Naive thymus-derived CD4-positive, alpha-beta T cell (primary cell): ENCODE measurements around the gene MSH5. TPM values are rescaled to one million over a fixed set of nuclear protein-coding genes. Genes with fewer than 3 reads are reported as not detected.

Experiments used
- ATAC-seq: fragments of 150-1000 bp; cut with Tn5 transposase; 2 replicates; pipeline ENCODE4 v1.10.0; 2021; ENCODE audit warnings: mild to moderate bottlenecking, moderate library complexity
- CTCF ChIA-PET: fragments of 350-600 bp; sonication (Branson Sonifier 250); formaldehyde crosslinking; loops from one replicate; lab custom pipeline; 2021; ENCODE audit warnings: antibody characterized with exemption; lab: Charles Lee
- POLR2A ChIA-PET: fragments of 350-600 bp; sonication (Branson Sonifier 250); formaldehyde crosslinking; loops from one replicate; lab custom pipeline; 2021; ENCODE audit warnings: antibody characterized with exemption, inconsistent platforms; lab: Charles Lee
- DNase-seq, 9 donors: peaks; one replicate each; pipeline versions ENCODE4 v3.0.0 to v3.0.0-alpha.2; 2020 to 2022; ENCODE audit warnings: mixed read lengths in 1 of 9
- H3K27ac ChIP-seq: one replicate; pipeline ENCODE4 v1.7.0; 2013; ENCODE audit warnings: mild to moderate bottlenecking, low read depth, low read length, moderate library complexity
- H3K27me3 ChIP-seq, 2 donors: one replicate each; pipeline ENCODE4 v1.7.0; 2013; ENCODE audit warnings: low read length in 2 of 2, mild to moderate bottlenecking in 2 of 2, moderate library complexity in 2 of 2; ENCODE audit not compliant: control insufficient read depth in 2 of 2, insufficient read depth in 2 of 2
- H3K36me3 ChIP-seq, 3 experiments: 1 replicate in 2 of 3; 2 replicates in 1 of 3; pipeline ENCODE4 v1.7.0; 2013; ENCODE audit warnings: low read length in 3 of 3, mild to moderate bottlenecking in 3 of 3, moderate library complexity in 1 of 3; ENCODE audit not compliant: insufficient read depth in 3 of 3, control insufficient read depth in 2 of 3
- H3K4me1 ChIP-seq, 2 donors: one replicate each; pipeline ENCODE4 v1.7.0; 2013; ENCODE audit warnings: low read length in 2 of 2, mild to moderate bottlenecking in 2 of 2, moderate library complexity in 1 of 2; ENCODE audit not compliant: control insufficient read depth in 2 of 2, insufficient read depth in 2 of 2
- H3K4me3 ChIP-seq: 2 replicates; pipeline ENCODE4 v1.7.0; 2013; ENCODE audit warnings: mild to moderate bottlenecking, low read length
- H3K9me3 ChIP-seq, 3 experiments: 1 replicate in 2 of 3; 2 replicates in 1 of 3; pipeline ENCODE4 v1.7.0; 2013; ENCODE audit warnings: low read length in 3 of 3; ENCODE audit not compliant: control insufficient read depth in 2 of 3
- H3K27ac Mint-ChIP-seq, 9 donors: one replicate each; pipeline ENCODE4 v1.8.0; 2020 to 2022; ENCODE audit warnings: mixed read lengths in 9 of 9, mild to moderate bottlenecking in 8 of 9, moderate library complexity in 5 of 9, inconsistent platforms in 2 of 9
- H3K27me3 Mint-ChIP-seq, 5 donors: one replicate each; pipeline ENCODE4 v1.8.0; 2021 to 2022; ENCODE audit warnings: mixed read lengths in 5 of 5, mild to moderate bottlenecking in 1 of 5
- H3K36me3 Mint-ChIP-seq, 5 donors: one replicate each; pipeline ENCODE4 v1.8.0; 2020 to 2022; ENCODE audit warnings: mixed read lengths in 5 of 5, mild to moderate bottlenecking in 3 of 5, inconsistent platforms in 1 of 5
- H3K4me1 Mint-ChIP-seq, 7 donors: one replicate each; pipeline ENCODE4 v1.8.0; 2020 to 2022; ENCODE audit warnings: mixed read lengths in 7 of 7, mild to moderate bottlenecking in 3 of 7, inconsistent platforms in 1 of 7
- H3K4me3 Mint-ChIP-seq, 10 donors: one replicate each; pipeline ENCODE4 v1.8.0; 2020 to 2022; ENCODE audit warnings: mild to moderate bottlenecking in 10 of 10, mixed read lengths in 10 of 10, moderate library complexity in 6 of 10, inconsistent platforms in 2 of 10
- H3K9me3 Mint-ChIP-seq, 11 donors: one replicate each; pipeline ENCODE4 v1.8.0; 2020 to 2022; ENCODE audit warnings: mixed read lengths in 11 of 11, mild to moderate bottlenecking in 4 of 11, inconsistent platforms in 1 of 11, moderate library complexity in 1 of 11
- intact Hi-C, 2 donors: fragments of 100-400 bp; cut with micrococcal nuclease; formaldehyde crosslinking; loops; one replicate each; pipeline ENCODE4 v1.15.1; 2023
- polyA plus RNA-seq, 2 donors: library from polyadenylated mRNA; unstranded; fragments of 300-500 nt; fragmentation: Illumina TruSeq; gene quantifications; one replicate each; pipeline ENCODE4 v1.2.3, GENCODE V29; 2021
- total RNA-seq, 6 experiments: library from RNA in 5 of 6; stranded (reverse) in 5 of 6; gene quantifications; 1 replicate in 5 of 6; 2 replicates in 1 of 6; pipeline ENCODE4 v1.2.3 and lab custom pipeline; 2021 to 2026

Gene MSH5
- total and polyA plus RNA-seq, 7 experiments from 2014 or later = 0.51 to 52.2 (median 11.0) TPM

DNA sequence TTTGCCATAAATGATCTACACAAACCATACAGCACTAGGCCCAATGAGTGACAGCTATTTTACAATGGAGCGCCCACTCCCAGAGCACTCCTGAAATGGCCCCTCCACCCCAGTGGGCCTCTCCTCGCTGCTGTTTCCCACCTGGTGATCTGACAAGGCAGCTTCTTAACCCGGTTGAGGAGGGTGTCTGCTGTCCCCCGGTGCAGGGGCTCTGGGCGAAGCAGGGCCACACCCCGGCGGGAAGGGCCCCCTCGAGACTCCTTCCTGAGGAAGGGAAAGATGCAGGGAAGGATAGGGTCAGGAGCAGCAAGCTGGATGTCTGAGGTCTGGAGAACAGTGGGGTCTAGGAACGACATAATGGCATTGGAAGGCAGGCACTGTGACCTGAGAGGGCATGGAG is 46.9 kb upstream of the MSH5 start:
- Mint-ChIP-seq H3K4me3 (no peak overlapping the region), H3K27ac (peak overlapping the region in 1 of 9 donors; percentile 48), H3K27me3 (no peaks in the 10 kb centered on the region), H3K4me1 (peaks cover 5 to 13% (median 10%) of the 10 kb centered on the region in 7 donors), H3K36me3 (peaks cover 3 to 30% (median 10%) of the 10 kb centered on the region in 5 donors), H3K9me3 (no peaks in the 10 kb centered on the region)
- Histone ChIP-seq H3K9me3 (no peaks in the 10 kb centered on the region), H3K27me3 (no peaks in the 10 kb centered on the region), H3K27ac (no peak overlapping the region), H3K4me1 (no peaks in the 10 kb centered on the region), H3K4me3 (no peak overlapping the region), H3K36me3 (peaks cover 11 to 86% (median 17%) of the 10 kb centered on the region in 3 experiments)
- intact Hi-C loops = no loop called here
- DNase-seq (no peak), ATAC-seq (no peak)
- ChIA-PET POLR2A (interaction anchor here (1.4 to 2.2 kb wide), 2 partner anchors 10 to 40 kb away, joined by 3 to 13 read pairs; partner anchors contain the start of gene ABHD16A), CTCF (no interaction called here)

GRCh38 chr6:31693535-31693934 is 46.3 kb upstream of the MSH5 start:
- Mint-ChIP-seq H3K4me1 (peaks cover 9 to 17% (median 12%) of the 10 kb centered on the region in 7 donors), H3K36me3 (peaks cover 3 to 30% (median 12%) of the 10 kb centered on the region in 5 donors), H3K4me3 (no peak overlapping the region), H3K9me3 (no peaks in the 10 kb centered on the region), H3K27ac (peak overlapping the region in 1 of 9 donors; percentile 14), H3K27me3 (no peaks in the 10 kb centered on the region)
- H3K27ac ChIP-seq = no peak overlapping the region
- ChIA-PET POLR2A (interaction anchor here (0.6 to 2.2 kb wide), 2 partner anchors 10 to 128 kb away, joined by 3 to 13 read pairs; partner anchors contain the start of gene ABHD16A), CTCF (no interaction called here)
- ATAC-seq = no peak
- DNase-seq = no peak
- peaks cover 10 to 79% (median 11%) of the 10 kb centered on the region in 3 experiments for H3K36me3 ChIP-seq
- H3K4me1 ChIP-seq = no peaks in the 10 kb centered on the region
- H3K9me3 ChIP-seq = no peaks in the 10 kb centered on the region
- intact Hi-C loops = no loop called here
- no peaks in the 10 kb centered on the region for H3K27me3 ChIP-seq
- no peak overlapping the region for H3K4me3 ChIP-seq

DNA sequence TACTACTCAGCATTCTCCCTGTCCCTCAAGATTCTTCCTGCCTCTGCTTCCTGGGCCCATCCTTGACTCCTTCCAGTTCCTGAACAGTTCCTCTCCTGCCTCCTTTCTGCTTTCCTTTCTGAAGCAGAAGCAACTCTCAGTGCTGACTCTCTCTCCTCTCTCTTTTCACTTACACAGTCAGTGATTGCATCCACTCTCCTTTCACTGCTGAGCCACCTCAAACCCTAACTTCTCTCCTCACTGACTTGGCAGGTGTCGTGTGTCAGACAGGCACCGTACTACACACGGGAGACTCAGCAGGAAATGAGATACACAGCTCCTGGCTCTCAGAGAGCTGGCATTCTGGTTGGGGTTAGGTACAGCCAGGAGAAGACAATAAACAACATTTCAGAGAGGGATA is 42.2 kb upstream of the MSH5 start:
- POLR2A ChIA-PET = no interaction called here
- Histone ChIP-seq H3K4me1 (peaks cover 21% of the 10 kb centered on the region in 2 donors), H3K4me3 (no peak overlapping the region), H3K36me3 (peaks cover 10 to 59% (median 11%) of the 10 kb centered on the region in 3 experiments), H3K27ac (no peak overlapping the region), H3K9me3 (no peaks in the 10 kb centered on the region), H3K27me3 (no peaks in the 10 kb centered on the region)
- H3K4me3 Mint-ChIP-seq = peak overlapping the region in 3 of 10 donors; percentile 4 to 40 (median 8)
- peak overlapping the region; percentile 9 to 74 (median 41) for H3K27ac Mint-ChIP-seq
- peaks cover 3 to 23% (median 11%) of the 10 kb centered on the region in 5 donors for H3K36me3 Mint-ChIP-seq
- CTCF ChIA-PET = interaction anchor here (1.0 kb wide), 1 partner anchor 146 kb away, joined by 3 read pairs; no protein-coding TSS in a partner anchor
- ATAC-seq (no peak), DNase-seq (no peak)
- H3K4me1 Mint-ChIP-seq = peaks cover 26 to 42% (median 31%) of the 10 kb centered on the region in 7 donors
- intact Hi-C loops = no loop called here
- no peaks in the 10 kb centered on the region for H3K9me3 Mint-ChIP-seq
- H3K27me3 Mint-ChIP-seq = no peaks in the 10 kb centered on the region

DNA sequence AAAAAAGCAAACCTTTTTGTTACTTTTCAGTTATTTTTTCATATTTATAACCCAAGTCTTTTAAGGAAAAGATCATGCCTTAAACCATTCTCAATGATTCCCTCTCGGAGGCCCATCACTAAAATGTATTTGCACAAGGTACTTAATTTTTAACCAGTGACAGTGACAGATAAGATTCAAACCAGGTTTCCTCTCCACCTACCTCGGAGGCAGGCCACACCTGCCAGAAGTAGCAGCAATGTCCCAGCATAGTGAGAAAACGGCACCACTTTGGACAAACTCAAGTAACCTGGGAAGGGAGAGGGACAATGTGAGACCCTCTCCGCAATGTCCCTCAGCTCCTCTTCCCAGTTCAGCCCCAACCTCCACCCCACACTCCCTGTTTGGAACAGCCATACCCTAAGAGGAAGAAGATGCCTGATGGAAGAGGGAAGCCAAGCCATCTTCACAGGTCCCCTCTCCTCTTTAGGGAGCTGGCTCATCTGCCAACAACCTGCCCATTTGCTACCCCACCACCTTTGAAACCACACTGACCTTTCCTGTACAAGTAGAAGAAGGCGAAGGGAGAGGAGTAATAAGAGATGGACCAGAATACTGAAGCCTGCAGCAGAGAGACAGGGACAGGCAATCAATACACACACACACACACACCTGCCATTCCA is 38.9 kb upstream of the MSH5 start:
- peak overlapping the region in 8 of 9 donors; percentile 10 to 97 (median 74) for H3K27ac Mint-ChIP-seq
- Histone ChIP-seq H3K27ac (peak overlapping the region; percentile 14), H3K4me1 (peaks cover 21 to 28% of the 10 kb centered on the region in 2 donors), H3K27me3 (no peaks in the 10 kb centered on the region), H3K36me3 (peaks cover 3 to 37% (median 7%) of the 10 kb centered on the region in 3 experiments), H3K9me3 (no peaks in the 10 kb centered on the region), H3K4me3 (no peak overlapping the region)
- ChIA-PET CTCF (no interaction called here), POLR2A (interaction anchor here (0.7 to 1.7 kb wide), 2 partner anchors 20 to 118 kb away, joined by 3 to 4 read pairs; partner anchors contain the start of gene LY6G5C)
- H3K4me3 Mint-ChIP-seq = peak overlapping the region; percentile 48 to 100 (median 97)
- no peaks in the 10 kb centered on the region for H3K27me3 Mint-ChIP-seq
- H3K36me3 Mint-ChIP-seq = peaks cover 3 to 16% (median 11%) of the 10 kb centered on the region in 5 donors
- intact Hi-C loops = loop anchor here in 1 of 2 donors (10.0 kb wide), 1 partner anchor 156 kb away; the partner anchor contains the start of genes ATP6V1G2, DDX39B and NFKBIL1
- H3K9me3 Mint-ChIP-seq = no peaks in the 10 kb centered on the region
- ATAC-seq (no peak), DNase-seq (no peak)
- peaks cover 27 to 50% (median 37%) of the 10 kb centered on the region in 7 donors for H3K4me1 Mint-ChIP-seq

GRCh38 chr6:31701666-31702404 is 38.0 kb upstream of the MSH5 start:
- ATAC-seq = no peak
- H3K36me3 Mint-ChIP-seq = peaks cover 3 to 16% (median 11%) of the 10 kb centered on the region in 5 donors

DNA sequence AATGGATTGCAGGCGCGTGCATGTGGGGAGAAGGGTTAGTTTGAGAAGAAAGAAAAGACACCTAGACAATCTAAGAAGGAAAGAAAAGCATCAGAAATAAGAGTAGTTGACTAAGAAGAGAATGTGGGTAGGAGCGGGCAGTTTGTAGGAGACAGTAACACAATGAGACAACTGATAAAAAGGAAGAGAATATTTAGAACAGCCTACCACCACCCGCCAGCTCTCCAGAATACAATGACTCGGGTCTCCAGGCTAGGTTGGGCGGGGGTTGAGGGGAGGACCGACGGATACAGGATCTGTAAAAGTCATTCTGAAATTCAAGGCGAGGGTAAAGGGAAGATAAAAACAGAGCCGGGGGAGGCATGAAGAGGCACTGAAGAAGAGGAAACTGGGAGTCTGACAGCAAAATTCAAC is 37.4 kb upstream of the MSH5 start:
- CTCF ChIA-PET = interaction anchor here (1.4 kb wide), 1 partner anchor 10 kb away, joined by 5 read pairs; no protein-coding TSS in a partner anchor
- H3K27me3 ChIP-seq = no peaks in the 10 kb centered on the region
- peak overlapping the region; percentile 98 for H3K27ac ChIP-seq
- DNase-seq (no peak), ATAC-seq (peak; percentile 0)
- peak overlapping the region; percentile 98 for H3K4me3 ChIP-seq
- POLR2A ChIA-PET = interaction anchor here (0.8 to 2.7 kb wide), 21 partner anchors 9 to 1269 kb away, joined by 3 to 19 read pairs (median 5); partner anchors contain the start of genes BAG6, C6orf47, GPANK1 and HSPA1A
- Mint-ChIP-seq H3K4me1 (peaks cover 22 to 44% (median 37%) of the 10 kb centered on the region in 7 donors), H3K36me3 (peaks cover 0 to 11% (median 7%) of the 10 kb centered on the region in 5 donors), H3K9me3 (no peaks in the 10 kb centered on the region), H3K4me3 (peak overlapping the region; percentile 92 to 100 (median 98)), H3K27me3 (no peaks in the 10 kb centered on the region), H3K27ac (peak overlapping the region; percentile 95 to 98 (median 97))
- peaks cover 21 to 28% of the 10 kb centered on the region in 2 donors for H3K4me1 ChIP-seq
- H3K9me3 ChIP-seq = no peaks in the 10 kb centered on the region
- intact Hi-C loops = loop anchor here (2.0 to 10.0 kb wide), 2 partner anchors 22 to 158 kb away; partner anchors contain the start of genes ATP6V1G2 (in 1 of the 2), DDX39B (in 1 of the 2), LY6G5C (in 1 of the 2) and NFKBIL1 (in 1 of the 2)
- peaks cover 0 to 22% (median 0%) of the 10 kb centered on the region in 3 experiments for H3K36me3 ChIP-seq

More at GRCh38 chr6:31701666-31702404, 38.0 kb upstream of the MSH5 start:
- CTCF ChIA-PET = no interaction called here
- Histone ChIP-seq H3K27me3 (no peaks in the 10 kb centered on the region), H3K4me3 (peak overlapping the region; percentile 98), H3K36me3 (peaks cover 0 to 28% (median under 1%) of the 10 kb centered on the region in 3 experiments), H3K9me3 (no peaks in the 10 kb centered on the region), H3K27ac (peak overlapping the region; percentile 98), H3K4me1 (peaks cover 21 to 28% of the 10 kb centered on the region in 2 donors)
- Mint-ChIP-seq H3K27ac (peak overlapping the region; percentile 95 to 98 (median 97)), H3K4me3 (peak overlapping the region; percentile 92 to 100 (median 98)), H3K9me3 (no peaks in the 10 kb centered on the region), H3K27me3 (no peaks in the 10 kb centered on the region), H3K4me1 (peaks cover 27 to 50% (median 37%) of the 10 kb centered on the region in 7 donors)
- POLR2A ChIA-PET = interaction anchor here (0.8 to 2.7 kb wide), 11 partner anchors 8 to 165 kb away, joined by 3 to 19 read pairs (median 4); partner anchors contain the start of genes BAG6, GPANK1, LSM2 and LY6G5B
- intact Hi-C loops = loop anchor here (2.0 to 10.0 kb wide), 2 partner anchors 21 to 157 kb away; partner anchors contain the start of genes ATP6V1G2 (in 1 of the 2), DDX39B (in 1 of the 2), LY6G5C (in 1 of the 2) and NFKBIL1 (in 1 of the 2)
- no peak for DNase-seq
